Sigmoid colon (tissue), 7 donors: Measurements from ENCODE around the gene PPM1E. TPM values are rescaled to one million over a fixed set of nuclear protein-coding genes. Genes with fewer than 3 reads are reported as not detected.
"Not testable (repeated sequence)": the region's sequence is repeated elsewhere in the genome, so short reads cannot be mapped to it uniquely, and the experiment has no call there.

Source experiments
- DNase-seq: peaks from one replicate; pipeline ENCODE4 v3.0.0-alpha.2; 2019
- H3K27ac ChIP-seq, 4 donors: fragments of 200-600 bp; sonication (generic); one replicate each; pipeline ENCODE4 v1.5.1; 2016 to 2019; ENCODE audit warnings: mild to moderate bottlenecking in 1 of 4
- H3K27me3 ChIP-seq, 3 donors: fragments of 200-600 bp; sonication (generic); one replicate each; pipeline ENCODE4 v1.5.1; 2019; ENCODE audit warnings: mild to moderate bottlenecking in 1 of 3
- H3K36me3 ChIP-seq, 4 donors: fragments of 200-600 bp; sonication (generic); one replicate each; pipeline ENCODE4 v1.5.1; 2016 to 2019
- H3K4me1 ChIP-seq, 4 donors: fragments of 200-600 bp; sonication (generic); one replicate each; pipeline ENCODE4 v1.5.1; 2017 to 2019
- H3K4me3 ChIP-seq, 4 donors: fragments of 200-600 bp; sonication (generic); one replicate each; pipeline ENCODE4 v1.5.1; 2017 to 2019; ENCODE audit warnings: mild to moderate bottlenecking in 2 of 4, moderate library complexity in 1 of 4
- H3K9me3 ChIP-seq, 4 donors: fragments of 200-600 bp in 3 of 4; sonication (generic) in 3 of 4; one replicate each; pipeline versions ENCODE4 v1.5.1 to v1.6.1; 2013 to 2019
- CTCF ChIP-seq, 4 experiments: fragments of 450-650 bp in 3 of 4; fragments of 200-600 bp in 1 of 4; IDR thresholded peaks; one replicate each; pipeline ENCODE4 v1.5.1; 2016 to 2019; ENCODE audit warnings: antibody characterized with exemption in 4 of 4, mild to moderate bottlenecking in 3 of 4, moderate library complexity in 2 of 4
- EP300 ChIP-seq, 4 donors: sonication (generic); formaldehyde crosslinking; IDR thresholded peaks; one replicate each; pipeline ENCODE4 v1.6.1; 2017; ENCODE audit warnings: antibody characterized with exemption in 4 of 4
- POLR2A ChIP-seq, 2 donors: fragments of 450-650 bp; IDR thresholded peaks; one replicate each; pipeline ENCODE4 v1.6.1; 2016; ENCODE audit warnings: antibody characterized with exemption in 2 of 2, mild to moderate bottlenecking in 2 of 2, moderate library complexity in 2 of 2
- POLR2AphosphoS5 ChIP-seq, 4 donors: sonication (generic); formaldehyde crosslinking; IDR thresholded peaks; one replicate each; pipeline ENCODE4 v1.6.1; 2017; ENCODE audit warnings: antibody characterized with exemption in 4 of 4
- WGBS, 2 donors: extraction: QIAGEN DNeasy Blood & Tissue Kit; methylation state at CpG; one replicate each; pipeline ENCODE4 v1.1.7; 2013; 5-methylcytosine and 5-hydroxymethylcytosine counted together
- intact Hi-C: fragments of 100-400 bp; cut with DNase I; formaldehyde crosslinking; loops from one replicate; pipeline ENCODE4 v1.15.1; 2023
- polyA plus RNA-seq, 3 donors: library from polyadenylated mRNA; stranded (reverse); fragments of 200-250 nt; gene quantifications; one replicate each; pipeline ENCODE4 v1.2.3, GENCODE V29; 2013
- total RNA-seq, 4 donors: library from RNA; depleted of rRNA; stranded (reverse); fragments of >200 nt; gene quantifications; one replicate each; pipeline ENCODE4 v1.1.0, GENCODE V29; 2016
- donor health status: healthy with polysubstance abuse.
- donor health status: Bipolar disorder and iron deficiency.
- donor health status: healthy.

The PPM1E gene
- total and polyA plus RNA-seq, 7 donors = 0.16 to 0.55 (median 0.36) TPM; not detected in 2

GRCh38 chr17:58936295-58936694, 180.6 kb downstream of the PPM1E start:
- DNase-seq = no peak
- Histone ChIP-seq H3K9me3 (no peaks in the 10 kb centered on the region), H3K4me3 (no peak overlapping the region), H3K4me1 (no peaks in the 10 kb centered on the region), H3K27me3 (no peaks in the 10 kb centered on the region), H3K27ac (no peak overlapping the region), H3K36me3 (no peaks in the 10 kb centered on the region)
- TF ChIP-seq EP300 (IDR thresholded peaks at IDR 0.05) (no peak), CTCF (IDR thresholded peaks at IDR 0.05) (no peak), POLR2A (IDR thresholded peaks at IDR 0.05) (no peak), POLR2AphosphoS5 (IDR thresholded peaks at IDR 0.05) (no peak)
- intact Hi-C loops = no loop called here
- 25 to 43% methylated on average over 3 of the region's 3 CpGs for WGBS, 2 donors

DNA sequence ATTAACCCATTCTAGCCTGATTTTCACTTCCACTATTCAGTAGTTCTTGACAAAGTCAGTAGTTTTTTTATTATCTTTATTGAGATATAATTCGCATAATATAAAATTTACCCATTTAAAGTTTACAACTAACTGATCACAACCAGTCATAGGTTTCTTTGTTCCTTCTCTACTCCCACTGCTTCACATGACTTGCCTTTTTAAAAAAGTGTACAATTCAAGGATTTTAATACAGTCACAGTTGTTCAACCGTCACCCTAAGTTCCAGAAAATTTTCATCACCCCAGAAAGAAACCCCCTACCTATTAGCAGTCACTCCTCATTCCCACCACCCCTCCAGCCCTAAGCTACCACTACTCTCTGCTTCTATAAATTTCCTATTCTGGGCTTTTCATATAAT, 188.5 kb downstream of the PPM1E start:
- no peaks in the 10 kb centered on the region for H3K4me1 ChIP-seq
- DNase-seq = no peak
- no peaks in the 10 kb centered on the region for H3K9me3 ChIP-seq

DNA sequence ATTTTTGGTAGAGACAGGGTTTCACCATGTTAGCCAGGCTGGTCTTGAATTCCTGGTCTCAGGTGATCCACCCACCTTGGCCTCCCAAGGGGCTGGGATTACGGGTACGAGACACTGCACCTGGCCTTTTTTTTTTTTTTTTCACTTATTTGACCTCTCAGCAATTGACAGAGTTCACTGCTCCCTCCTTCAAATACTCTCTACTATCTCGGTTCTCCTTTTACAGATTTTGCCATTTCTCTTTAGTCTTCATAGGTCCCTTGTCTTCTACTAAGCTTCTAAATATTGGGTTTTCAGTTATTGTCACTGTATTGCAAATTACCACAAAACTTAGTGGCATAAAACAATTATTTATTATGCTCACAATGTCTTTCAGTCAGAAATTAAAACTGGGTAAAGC, 191.8 kb downstream of the PPM1E start:
- Histone ChIP-seq H3K4me1 (no peaks in the 10 kb centered on the region), H3K9me3 (peaks cover 0 to 7% (median 6%) of the 10 kb centered on the region in 4 donors), H3K27ac (no peak overlapping the region), H3K27me3 (no peaks in the 10 kb centered on the region), H3K4me3 (no peak overlapping the region), H3K36me3 (no peaks in the 10 kb centered on the region)
- no peak for DNase-seq
- intact Hi-C loops = no loop called here
- WGBS, 2 donors = 87% methylated on average over 3 of the region's 3 CpGs
- TF ChIP-seq CTCF (IDR thresholded peaks at IDR 0.05) = no peak

More for the DNA sequence above, 188.5 kb downstream of the PPM1E start:
- H3K27ac ChIP-seq = no peak overlapping the region
- no peaks in the 10 kb centered on the region for H3K27me3 ChIP-seq
- WGBS, 2 donors = 55 to 87% methylated on average over 2 of the region's 2 CpGs
- TF ChIP-seq POLR2AphosphoS5 (IDR thresholded peaks at IDR 0.05) (no peak), POLR2A (IDR thresholded peaks at IDR 0.05) (no peak), CTCF (IDR thresholded peaks at IDR 0.05) (no peak), EP300 (IDR thresholded peaks at IDR 0.05) (no peak)
- intact Hi-C loops = no loop called here
- no peak overlapping the region for H3K4me3 ChIP-seq
- no peaks in the 10 kb centered on the region for H3K36me3 ChIP-seq

DNA sequence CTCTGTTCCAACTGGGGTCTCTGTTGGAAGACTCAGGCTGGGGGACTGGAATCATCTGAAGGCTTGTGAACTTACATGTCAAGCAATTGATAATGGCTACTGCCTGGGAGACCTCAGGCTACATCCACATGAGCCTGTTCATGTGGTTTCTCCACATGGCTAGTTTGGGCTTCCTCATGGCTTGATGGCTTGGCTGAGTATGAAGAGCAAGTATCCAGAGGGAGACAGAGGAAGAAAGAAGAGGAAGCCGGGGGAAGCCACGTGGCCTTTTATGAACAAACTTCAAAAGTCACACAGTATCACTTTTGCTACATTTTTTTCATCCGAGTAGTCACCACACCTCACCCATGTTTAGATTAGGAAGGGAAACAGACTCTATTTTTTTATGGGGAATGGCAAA, 192.2 kb downstream of the PPM1E start:
- 70 to 85% methylated on average over 3 of the region's 3 CpGs for WGBS, 2 donors
- H3K27ac ChIP-seq = no peak overlapping the region
- no peaks in the 10 kb centered on the region for H3K36me3 ChIP-seq
- H3K27me3 ChIP-seq = no peaks in the 10 kb centered on the region
- no peaks in the 10 kb centered on the region for H3K4me1 ChIP-seq
- peaks cover 0 to 7% (median 6%) of the 10 kb centered on the region in 4 donors for H3K9me3 ChIP-seq
- TF ChIP-seq POLR2AphosphoS5 (IDR thresholded peaks at IDR 0.05) = no peak
- DNase-seq = no peak
- intact Hi-C loops = no loop called here
- H3K4me3 ChIP-seq = no peak overlapping the region

DNA sequence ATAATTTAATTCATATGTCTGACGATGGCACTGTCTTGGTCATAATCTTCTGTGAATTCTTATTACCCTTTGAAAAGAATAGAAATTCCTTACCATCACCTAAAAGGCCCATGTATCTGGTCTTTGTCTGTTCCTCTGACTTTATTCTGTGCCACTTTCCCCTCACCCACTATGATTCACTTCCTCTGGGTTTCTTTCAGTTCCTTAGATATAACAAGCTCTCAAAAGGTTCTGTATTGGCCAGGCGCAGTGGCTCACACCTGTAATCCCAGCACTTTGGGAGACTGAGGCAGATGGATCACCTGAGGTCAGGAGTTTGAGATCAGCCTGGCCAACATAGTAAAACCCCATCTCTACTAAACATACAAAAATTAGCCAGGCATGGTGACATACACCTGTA, 198.7 kb downstream of the PPM1E start:
- H3K4me3 ChIP-seq, H3K36me3 ChIP-seq, H3K9me3 ChIP-seq, H3K4me1 ChIP-seq, intact Hi-C loops, DNase-seq, H3K27ac ChIP-seq, H3K27me3 ChIP-seq: not testable (repeated sequence)
- WGBS, 2 donors = 70 to 79% methylated on average over 2 of the region's 2 CpGs

- TF ChIP-seq CTCF (IDR thresholded peaks at IDR 0.05) (no peak), POLR2AphosphoS5 (IDR thresholded peaks at IDR 0.05) (no peak), POLR2A (IDR thresholded peaks at IDR 0.05) (no peak), EP300 (IDR thresholded peaks at IDR 0.05) (no peak)
- Histone ChIP-seq H3K27me3 (no peaks in the 10 kb centered on the region), H3K4me3 (no peak overlapping the region), H3K36me3 (no peaks in the 10 kb centered on the region), H3K9me3 (no peaks in the 10 kb centered on the region), H3K4me1 (no peaks in the 10 kb centered on the region), H3K27ac (no peak overlapping the region)
- 83 to 89% methylated on average over 2 of the region's 2 CpGs for WGBS, 2 donors
- DNase-seq = no peak
- intact Hi-C loops = no loop called here
These were observed 201.5 kb downstream of the PPM1E start for GRCh38 chr17:58956997-58957724.

DNA sequence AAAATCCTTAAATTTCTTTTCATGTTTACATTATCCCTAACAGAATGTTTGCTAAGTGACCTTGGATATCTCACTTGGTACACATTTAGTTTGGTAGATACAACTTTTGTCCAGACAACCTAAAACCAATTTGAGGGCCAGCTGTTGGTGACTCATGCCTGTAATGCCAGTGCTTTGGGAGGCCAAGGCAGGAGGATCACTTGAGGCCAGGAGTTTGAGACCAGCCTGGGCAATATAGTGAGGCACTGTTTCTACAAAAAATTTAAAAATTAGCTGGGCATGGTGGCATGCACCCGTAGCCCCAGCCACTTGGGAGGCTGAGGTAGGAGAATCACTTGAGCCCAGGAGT, 202.0 kb downstream of the PPM1E start:
- intact Hi-C loops, H3K4me3 ChIP-seq, H3K36me3 ChIP-seq, H3K27ac ChIP-seq, H3K27me3 ChIP-seq, H3K9me3 ChIP-seq, DNase-seq, H3K4me1 ChIP-seq: not testable (repeated sequence)
- WGBS, 2 donors = 88 to 91% methylated on average over 1 of the region's 1 CpG
